ENCODE data around the gene MAGEB17.

DNA sequence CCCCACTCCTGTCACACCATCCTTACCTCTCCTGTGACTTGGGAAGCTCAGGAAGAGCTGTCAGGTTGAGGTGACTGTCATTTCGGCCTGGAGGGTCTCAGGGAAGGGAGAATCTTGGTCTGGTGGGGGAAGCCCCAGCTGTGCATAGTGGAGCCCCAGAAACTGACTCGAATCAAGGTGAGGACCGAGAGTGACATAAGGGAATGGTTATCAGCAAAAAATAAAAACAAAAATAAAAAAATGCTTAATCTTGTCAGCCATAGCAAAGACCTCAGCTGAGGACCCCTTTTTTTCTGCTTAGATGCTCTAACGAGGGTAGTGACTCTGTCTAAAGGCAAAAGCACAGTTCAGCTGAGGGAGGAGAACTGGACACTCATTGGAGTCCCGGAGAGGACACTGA is at the start of gene MAGEB17:
- TF ChIP-seq, protein P1, sequence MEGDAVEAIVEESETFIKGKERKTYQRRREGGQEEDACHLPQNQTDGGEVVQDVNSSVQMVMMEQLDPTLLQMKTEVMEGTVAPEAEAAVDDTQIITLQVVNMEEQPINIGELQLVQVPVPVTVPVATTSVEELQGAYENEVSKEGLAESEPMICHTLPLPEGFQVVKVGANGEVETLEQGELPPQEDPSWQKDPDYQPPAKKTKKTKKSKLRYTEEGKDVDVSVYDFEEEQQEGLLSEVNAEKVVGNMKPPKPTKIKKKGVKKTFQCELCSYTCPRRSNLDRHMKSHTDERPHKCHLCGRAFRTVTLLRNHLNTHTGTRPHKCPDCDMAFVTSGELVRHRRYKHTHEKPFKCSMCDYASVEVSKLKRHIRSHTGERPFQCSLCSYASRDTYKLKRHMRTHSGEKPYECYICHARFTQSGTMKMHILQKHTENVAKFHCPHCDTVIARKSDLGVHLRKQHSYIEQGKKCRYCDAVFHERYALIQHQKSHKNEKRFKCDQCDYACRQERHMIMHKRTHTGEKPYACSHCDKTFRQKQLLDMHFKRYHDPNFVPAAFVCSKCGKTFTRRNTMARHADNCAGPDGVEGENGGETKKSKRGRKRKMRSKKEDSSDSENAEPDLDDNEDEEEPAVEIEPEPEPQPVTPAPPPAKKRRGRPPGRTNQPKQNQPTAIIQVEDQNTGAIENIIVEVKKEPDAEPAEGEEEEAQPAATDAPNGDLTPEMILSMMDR (IDR thresholded peaks at IDR 0.05; ENCODE audit: low read depth, low read length, poor library complexity, severe bottlenecking) = no peak
- TF ChIP-seq EZH2phosphoT487 (IDR thresholded peaks at IDR 0.05; ENCODE audit: borderline replicate concordance, low read length) = no peak
